Measurements from ENCODE around the gene ARL5A.

Gene ARL5A

GRCh38 chr2:151761687-151762086 is 66.5 kb downstream of the ARL5A start:
- TF ChIP-seq, protein P1, sequence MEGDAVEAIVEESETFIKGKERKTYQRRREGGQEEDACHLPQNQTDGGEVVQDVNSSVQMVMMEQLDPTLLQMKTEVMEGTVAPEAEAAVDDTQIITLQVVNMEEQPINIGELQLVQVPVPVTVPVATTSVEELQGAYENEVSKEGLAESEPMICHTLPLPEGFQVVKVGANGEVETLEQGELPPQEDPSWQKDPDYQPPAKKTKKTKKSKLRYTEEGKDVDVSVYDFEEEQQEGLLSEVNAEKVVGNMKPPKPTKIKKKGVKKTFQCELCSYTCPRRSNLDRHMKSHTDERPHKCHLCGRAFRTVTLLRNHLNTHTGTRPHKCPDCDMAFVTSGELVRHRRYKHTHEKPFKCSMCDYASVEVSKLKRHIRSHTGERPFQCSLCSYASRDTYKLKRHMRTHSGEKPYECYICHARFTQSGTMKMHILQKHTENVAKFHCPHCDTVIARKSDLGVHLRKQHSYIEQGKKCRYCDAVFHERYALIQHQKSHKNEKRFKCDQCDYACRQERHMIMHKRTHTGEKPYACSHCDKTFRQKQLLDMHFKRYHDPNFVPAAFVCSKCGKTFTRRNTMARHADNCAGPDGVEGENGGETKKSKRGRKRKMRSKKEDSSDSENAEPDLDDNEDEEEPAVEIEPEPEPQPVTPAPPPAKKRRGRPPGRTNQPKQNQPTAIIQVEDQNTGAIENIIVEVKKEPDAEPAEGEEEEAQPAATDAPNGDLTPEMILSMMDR (IDR thresholded peaks at IDR 0.05) = no peak

DNA sequence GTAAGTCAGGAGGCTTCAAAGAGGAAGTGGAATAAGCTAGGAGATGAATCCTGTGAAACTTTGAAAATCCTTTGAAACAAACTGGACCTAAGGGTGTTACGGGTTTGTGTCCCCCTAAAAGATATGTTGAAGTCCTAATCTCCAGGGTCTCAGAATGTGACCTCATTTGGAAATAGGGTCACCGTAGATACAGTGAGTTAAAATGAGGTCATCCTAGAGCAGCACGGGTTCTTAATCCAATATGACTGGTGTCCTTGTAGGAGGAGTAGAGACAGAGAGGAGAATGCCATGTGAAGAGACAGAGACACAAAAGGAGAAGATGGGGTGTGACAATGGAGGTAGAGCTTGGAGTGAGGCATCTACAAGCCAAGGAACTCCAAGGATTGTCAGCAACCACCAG is 67.0 kb downstream of the ARL5A start:
- TF ChIP-seq, protein P1 (IDR thresholded peaks at IDR 0.05) = no peak

DNA sequence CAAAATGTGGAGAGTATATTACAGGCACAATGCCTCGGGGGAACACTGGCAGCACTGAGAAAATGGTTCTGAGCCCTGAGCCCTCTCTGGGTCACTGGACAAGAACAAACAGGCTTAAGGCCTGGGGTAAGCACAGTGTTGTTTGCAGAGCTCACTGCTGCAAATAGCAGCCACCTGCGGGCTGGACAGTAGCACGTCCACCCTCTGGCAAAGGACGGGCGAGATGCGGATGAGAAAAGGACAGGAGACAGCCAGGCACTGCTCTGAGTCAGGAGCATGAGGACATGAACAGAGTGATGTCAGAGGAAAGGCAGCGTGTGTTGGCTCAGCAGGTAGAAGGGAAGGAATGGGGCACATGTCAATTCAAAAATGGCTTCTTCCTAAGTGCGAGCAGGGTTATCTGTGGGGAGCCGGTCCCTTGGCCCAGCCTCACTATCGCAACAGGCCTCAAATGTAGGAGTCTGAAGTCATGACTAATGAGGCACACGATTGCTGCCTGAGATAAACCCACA is 68.0 kb downstream of the ARL5A start:
- TF ChIP-seq, protein P1 (IDR thresholded peaks at IDR 0.05) = no peak

DNA sequence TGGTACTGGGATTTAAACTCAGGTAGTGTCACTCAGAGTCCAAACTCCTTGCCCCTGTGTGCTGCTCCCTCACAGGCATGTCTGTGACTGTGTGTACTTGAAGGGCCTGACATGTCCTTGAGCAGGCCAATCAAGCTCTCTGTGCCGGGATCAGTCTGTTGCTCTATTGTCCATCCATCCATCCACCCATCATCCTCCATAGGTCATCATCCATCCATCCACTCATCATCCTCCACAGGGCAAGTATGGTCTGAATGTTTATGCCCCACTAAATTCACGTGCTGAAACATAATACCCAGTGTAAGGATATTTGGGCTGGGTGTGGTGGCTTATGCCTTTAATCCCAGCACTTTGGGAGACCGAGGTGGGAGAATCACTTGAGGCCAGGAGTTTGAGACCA is 69.5 kb downstream of the ARL5A start:
- TF ChIP-seq, protein P1 (IDR thresholded peaks at IDR 0.05) = no peak

GRCh38 chr2:151757861-151758260 is 70.4 kb downstream of the ARL5A start:
- TF ChIP-seq, protein P1 (IDR thresholded peaks at IDR 0.05) = no peak

DNA sequence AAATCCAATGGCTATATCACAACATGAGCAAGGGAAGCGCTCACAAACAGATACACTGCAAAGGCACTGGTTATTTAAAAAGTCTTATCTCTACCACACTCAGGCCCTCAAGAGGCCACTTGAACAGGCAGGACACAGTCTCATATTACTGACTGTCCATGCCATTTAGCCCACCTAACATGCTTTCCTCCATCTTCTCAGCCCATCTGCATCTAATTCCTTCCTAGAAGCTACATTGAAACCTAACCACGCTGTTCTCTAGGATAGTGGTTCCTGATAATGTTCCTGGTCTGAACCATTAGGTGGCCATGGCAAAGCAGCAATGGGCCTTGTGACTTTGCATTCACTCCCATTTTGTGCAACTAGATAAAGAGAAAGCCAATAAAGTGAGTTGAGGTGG is 71.4 kb downstream of the ARL5A start:
- TF ChIP-seq, protein P1 (IDR thresholded peaks at IDR 0.05) = no peak

- TF ChIP-seq, protein P1 (IDR thresholded peaks at IDR 0.05) = no peak
Observed at GRCh38 chr2:151754253-151754897, 73.8 kb downstream of the ARL5A start.

- TF ChIP-seq, protein P1 (IDR thresholded peaks at IDR 0.05) = no peak
Observed at GRCh38 chr2:151753540-151753939, 74.7 kb downstream of the ARL5A start.

All from LNCAP (cell line).